SKM-1 (cell line): ENCODE data around the gene LFNG.
"Not testable (repeated sequence)": the region's sequence is repeated elsewhere in the genome, so short reads cannot be mapped to it uniquely, and the experiment has no call there.

ENCODE experiments used
- DNase-seq: peaks from one replicate; lab custom pipeline; 2025; ENCODE audit not compliant: unreplicated experiment; lab: John Stamatoyannopoulos, UW

Gene LFNG

DNA sequence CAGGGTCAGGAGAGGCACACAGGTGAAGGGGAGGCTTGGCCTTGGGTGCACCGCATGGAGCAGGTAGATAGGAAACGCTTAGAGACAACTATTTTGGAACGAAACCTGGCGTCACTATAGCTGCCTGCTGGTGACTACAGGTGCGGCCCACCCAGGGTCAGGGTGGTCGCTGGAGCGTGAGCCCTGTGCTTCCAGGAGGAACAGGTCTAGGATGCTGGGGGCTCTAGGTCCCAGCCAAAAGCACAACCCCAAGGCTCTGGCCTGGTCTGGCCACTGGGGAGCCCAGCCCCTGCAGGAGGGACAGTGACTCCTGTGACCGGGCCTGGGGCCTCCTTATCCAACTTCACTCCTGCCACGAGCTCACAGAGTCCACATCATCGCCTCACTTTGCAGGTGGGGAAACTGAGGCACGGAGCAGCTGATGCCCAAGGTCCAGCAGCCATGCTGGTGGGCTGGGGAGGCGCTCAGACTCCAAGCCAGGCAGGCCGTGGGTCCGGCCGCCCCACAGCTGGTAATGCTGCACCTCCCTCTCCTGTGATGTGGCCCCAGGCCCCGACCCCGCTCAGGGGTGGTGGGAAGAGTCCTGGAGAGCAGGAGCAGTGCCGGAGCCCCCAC lies 9.0 kb downstream of the LFNG start:
- DNase-seq: no peak

- peak; percentile 90 for DNase-seq
Measured at GRCh38 chr7:2529161-2530070, 9.8 kb downstream of the LFNG start.

DNA sequence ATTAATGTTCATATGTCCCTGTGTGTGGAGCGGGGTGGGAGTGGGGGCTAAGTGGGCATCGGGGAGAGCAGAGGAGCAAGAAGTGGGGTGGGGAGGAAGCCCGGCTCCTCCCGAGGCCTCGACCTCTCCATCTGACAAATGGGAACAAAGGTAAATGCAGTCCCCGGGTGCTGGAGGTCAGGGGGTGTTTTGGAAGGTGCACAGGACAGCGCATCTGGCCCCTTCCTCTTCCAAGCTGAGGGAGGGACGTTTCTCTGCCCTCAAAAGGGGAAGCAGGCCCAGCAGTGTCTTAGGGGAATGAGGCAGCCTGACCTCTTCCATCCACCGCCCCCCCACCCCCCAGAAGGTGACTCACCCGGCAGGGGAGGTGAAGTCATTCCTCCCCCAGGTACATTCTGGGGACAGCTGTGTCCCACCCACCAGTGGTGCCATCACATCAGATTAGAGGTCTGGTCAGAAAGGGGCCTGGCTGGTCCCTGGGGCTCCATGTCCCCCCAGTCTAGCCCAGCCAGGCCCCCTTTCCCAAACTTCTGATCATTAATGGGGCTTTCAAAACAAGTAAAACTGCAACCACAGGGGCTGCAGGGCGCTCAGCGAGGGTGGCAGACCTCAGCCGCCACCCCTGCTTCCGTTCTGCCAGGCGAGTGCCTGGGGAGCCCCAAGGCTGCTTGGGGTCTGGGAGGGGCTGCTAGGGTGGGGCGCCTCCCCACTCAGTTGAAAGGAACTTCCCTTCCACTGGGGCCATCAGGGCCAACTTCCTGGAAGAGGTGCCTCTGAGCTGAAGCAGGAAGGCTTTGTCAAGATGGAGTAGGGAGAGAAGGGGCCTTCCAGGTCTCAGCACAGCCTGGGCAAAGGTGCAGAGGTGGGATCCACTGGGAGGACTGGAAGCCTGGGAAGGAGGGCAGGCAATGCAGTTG lies 10.8 kb downstream of the LFNG start:
- peak; percentile 89 for DNase-seq

DNA sequence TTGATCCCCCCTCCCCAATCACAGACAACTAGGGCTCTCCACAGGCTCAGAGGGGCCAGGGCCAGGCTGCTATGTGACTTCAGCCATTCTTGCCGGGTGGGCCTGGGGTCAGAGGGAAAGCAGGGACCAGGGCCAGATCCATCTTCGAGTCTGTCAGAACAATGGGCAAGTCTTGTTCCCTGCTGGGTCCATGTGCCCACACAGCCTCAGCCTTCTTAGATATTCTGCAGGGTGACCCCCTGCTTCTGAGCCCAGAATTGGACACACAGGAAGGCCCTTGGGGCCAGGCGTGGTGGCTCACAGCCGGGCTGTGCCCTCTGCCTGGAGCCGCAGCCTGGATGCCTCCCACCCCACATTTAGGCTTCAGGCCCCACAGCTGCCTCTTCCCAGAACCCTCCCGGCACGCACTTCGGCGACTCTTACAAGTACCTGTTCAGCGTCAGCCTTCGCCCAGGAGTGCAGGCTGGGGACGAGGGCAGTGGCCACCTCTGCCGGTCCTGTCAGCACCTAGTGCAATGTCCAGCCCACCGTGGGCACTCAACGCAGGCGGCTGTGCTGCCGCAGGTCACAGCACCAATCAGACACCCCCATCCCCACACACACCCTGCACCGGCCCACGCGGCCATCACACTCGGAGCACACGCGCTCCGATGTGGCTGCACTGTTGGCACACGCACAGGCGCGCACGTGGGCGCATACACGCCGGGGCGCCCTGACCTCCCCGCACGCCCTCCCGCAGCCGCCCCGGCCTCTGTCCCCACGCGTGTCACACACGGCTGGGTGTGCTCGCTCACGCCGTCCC lies 11.6 kb downstream of the LFNG start:
- DNase-seq: not testable (repeated sequence)

DNA sequence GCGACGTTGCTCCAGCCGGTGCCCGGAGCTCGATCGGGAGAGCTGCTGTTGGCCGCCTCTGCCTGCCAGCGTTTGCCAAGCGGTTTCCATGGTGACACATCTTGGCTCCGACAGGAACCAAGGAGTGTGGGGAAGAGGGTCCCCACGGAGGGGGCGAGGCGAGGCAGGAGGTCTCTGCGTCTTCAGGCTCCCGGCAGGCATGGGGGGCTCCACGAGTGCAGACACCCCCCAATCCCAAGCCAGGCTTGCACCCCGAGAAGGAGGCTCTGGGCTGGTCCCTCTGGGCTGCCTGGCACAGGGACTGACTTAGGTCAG lies 12.2 kb downstream of the LFNG start:
- DNase-seq: not testable (repeated sequence)

- not testable (repeated sequence) for DNase-seq
Measured at GRCh38 chr7:2532199-2532772, 12.7 kb downstream of the LFNG start.

- not testable (repeated sequence) for DNase-seq
Measured at GRCh38 chr7:2532816-2533215, 13.2 kb downstream of the LFNG start.

- DNase-seq: not testable (repeated sequence)
Measured at GRCh38 chr7:2533566-2533965, 14.0 kb downstream of the LFNG start.

DNA sequence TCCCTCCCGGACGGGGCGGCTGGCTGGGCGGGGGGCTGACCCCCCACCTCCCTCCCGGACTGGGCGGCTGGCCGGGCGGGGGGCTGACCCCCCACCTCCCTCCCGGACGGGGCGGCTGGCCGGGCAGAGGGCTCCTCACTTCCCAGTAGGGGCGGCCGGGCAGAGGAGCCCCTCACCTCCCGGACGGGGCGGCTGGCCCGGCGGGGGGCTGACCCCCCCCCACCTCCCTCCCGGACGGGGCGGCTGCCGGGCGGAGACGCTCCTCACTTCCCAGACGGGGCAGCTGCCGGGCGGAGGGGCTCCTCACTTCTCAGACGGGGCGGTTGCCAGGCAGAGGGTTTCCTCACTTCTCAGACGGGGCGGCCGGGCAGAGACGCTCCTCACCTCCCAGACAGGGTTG lies 14.6 kb downstream of the LFNG start:
- not testable (repeated sequence) for DNase-seq

- DNase-seq: not testable (repeated sequence)
Measured at GRCh38 chr7:2535872-2536627, 16.5 kb downstream of the LFNG start.

DNA sequence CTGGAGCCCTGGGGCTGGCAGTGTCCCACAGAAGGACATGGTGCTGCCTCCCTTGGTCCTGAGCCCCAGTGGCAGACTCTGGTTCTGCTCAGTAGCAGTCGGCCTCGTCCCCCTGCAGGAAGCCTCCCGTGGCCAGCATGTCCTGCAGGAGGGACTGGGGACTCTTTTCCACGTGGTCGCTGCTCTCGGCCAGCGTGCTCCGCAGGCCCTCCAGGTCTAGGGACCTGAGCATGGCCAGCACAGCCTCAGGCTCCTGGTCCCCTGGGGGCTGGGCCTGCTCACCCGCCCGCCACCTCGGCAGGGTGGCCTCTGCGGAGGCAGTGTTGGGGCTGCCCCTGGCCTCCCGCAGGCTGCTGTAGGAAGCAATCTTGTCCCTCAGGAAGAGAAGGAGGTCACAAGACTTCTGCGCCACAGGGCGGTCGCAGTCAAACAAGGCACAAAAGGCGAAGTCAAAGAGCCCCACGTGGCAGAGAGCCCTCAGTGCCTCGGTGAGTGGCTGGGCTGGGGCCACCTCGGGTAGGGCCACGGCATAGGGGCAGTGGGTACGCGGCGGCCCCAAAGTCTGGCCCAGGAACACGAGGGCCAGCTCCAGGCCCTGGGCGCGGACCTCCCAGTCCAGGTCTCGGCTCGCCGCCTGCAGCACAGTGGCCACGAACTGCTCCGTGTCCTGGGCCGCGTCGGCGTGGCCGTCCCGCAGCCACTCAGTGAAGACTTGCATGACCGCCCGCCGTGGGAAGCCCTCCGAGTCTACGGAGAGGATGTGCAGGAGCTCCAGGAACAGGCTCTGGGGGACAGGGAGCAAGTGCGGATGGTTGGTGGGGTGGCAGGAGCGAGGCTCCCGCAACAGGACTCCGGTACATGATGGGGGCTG lies 18.6 kb downstream of the LFNG start:
- no peak for DNase-seq

DNA sequence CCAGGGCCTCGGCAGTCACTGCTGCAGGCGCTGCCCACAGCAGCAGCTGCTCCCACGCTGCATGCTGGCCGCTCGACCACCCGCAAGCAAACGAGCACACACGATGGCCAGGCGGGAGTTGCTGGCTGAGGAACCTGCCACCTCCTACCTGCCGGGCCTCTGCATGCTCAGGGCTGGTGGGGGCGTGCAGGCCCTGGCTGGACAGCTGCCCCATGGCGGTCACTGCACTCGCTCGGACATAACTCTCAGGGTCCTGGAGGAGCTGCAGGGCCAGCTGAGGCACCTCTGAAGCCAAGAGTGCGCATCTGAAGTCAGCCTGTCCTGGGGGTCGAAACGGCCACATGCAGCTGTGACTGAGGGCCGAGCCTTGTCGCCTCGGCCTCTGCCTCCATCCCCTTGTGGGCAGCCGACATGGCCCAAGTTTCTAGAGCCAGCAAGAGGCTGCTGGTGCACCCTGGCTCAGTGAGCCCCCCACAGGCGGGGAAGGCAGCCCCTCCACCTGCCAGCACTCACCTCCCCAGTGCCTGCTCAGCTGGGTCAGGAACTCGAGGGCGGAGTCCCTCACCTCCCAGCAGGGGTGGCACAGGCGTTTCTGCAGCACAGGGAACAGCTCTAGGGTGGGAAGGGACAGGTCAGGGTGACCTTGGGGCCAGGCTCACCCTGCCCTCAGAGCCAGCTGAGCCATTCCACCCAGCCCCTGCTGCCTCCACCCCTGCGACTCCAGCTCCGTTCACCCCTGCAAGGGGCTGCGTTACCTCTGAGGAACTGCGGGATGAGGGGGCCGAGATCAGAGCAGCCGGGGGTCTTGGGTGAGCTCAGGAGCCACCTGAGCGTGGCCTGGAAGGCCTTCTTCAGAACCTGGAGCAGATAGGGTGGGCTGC lies 19.7 kb downstream of the LFNG start:
- no peak for DNase-seq

- DNase-seq: no peak
Measured at GRCh38 chr7:2540133-2540532, 20.6 kb downstream of the LFNG start.

- no peak for DNase-seq
Measured at GRCh38 chr7:2540641-2541051, 21.1 kb downstream of the LFNG start.

DNA sequence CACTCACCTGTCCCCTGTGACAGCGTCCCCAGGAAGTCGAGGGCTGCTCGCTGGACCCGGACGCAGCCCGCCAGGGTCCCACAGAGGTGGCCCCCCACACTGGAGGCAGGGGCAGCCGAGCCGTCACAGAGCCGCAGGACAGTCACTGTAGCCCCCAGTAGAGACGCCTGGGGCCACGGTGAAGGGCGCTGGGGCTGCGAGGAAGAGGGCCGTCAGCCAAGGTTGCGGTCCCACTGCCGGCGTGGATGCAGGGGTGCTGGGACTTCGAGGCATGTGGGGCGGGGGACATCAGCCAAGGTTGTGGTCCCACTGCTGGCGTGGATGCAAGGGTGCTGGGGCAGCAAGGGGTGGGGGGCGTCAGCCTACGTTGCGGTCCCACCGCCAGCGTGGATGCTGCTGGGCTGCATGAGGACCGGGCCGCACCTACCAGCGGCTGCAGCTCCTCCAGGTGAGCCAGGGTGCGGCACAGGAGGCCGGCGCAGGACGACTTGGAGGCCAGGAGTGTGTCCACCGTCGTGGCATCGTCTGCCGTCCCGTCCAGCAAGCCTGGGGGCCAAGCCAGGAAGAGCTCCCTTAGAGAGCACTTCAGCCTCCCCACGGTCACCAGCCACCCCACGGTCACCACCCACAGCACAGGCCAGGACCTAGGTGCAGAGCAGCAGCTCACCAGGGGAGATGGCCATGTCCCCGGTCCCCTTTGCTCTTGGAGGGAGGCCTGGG lies 21.9 kb downstream of the LFNG start:
- DNase-seq: no peak

DNA sequence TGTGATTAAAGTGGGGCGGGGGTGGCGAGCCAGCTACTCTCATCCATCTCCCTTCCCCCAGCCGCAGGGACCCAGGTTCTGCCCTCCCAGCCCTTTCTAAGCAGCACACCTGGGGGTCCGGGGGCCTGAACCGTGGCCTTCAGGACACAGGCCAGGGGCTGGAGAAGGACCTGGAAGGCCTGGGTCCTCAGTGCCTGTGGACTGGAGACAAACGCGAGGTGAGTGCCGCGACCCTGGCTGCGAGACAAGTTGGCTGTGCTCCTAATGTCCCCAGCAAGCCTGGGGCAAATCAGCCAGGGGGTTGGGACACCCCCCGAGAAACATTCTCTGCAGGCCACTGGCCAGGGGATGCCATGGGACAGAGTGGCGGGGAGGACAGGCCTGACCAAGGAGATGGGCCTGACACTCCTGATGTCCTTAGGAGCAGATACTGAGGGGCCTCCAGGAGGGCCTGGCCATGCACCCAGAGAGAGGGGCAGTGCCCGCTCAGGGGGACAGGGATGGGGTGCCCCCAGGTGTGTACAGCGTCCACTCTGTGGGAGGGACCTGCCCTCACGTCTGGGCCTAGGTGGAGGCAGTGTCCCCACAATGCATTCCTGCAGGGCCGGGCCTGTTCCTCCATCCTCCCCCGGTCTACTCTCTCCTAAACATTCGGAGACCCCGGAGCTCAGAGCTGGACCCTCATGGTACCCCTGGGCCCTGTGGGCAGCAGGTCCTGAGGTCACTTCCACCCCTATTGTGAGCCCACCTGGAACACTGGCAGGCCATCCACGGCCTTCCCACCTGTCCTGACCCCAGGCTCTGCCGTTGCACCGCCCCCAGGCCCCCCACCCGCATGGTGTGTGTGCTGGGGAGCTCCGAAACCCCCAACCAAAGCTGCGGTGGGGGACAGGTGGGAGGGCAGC lies 22.7 kb downstream of the LFNG start:
- DNase-seq: no peak
